HEK293 (cell line): Measurements from ENCODE around the gene RRP15.
A peak's percentile ranks its signal among the peaks of the same experiment; 100 is the strongest.

Experiments
- CTCF ChIA-PET: fragments of 350-600 bp; formaldehyde crosslinking; extraction: SDS; loops from one replicate; lab custom pipeline; 2021; ENCODE audit warnings: antibody characterized with exemption; lab: Yijun Ruan, JAX
- POLR2A ChIA-PET: fragments of 300-600 bp; formaldehyde crosslinking; extraction: SDS; loops from one replicate; lab custom pipeline; 2020; ENCODE audit warnings: antibody characterized with exemption, inconsistent platforms; lab: Yijun Ruan, JAX
- H3K27ac ChIP-seq: fragments of 200-500 bp; sonication (Bioruptor generic); 2 replicates; pipeline ENCODE4 v1.5.1; 2014; ENCODE audit warnings: low read depth, low read length, control low read depth, inconsistent platforms; ENCODE audit errors: extremely low read depth
- H3K36me3 ChIP-seq, 2 experiments: fragments of 200-500 bp in 1 of 2; sonication (Bioruptor generic) in 1 of 2; 1 replicate in 1 of 2; 2 replicates in 1 of 2; pipeline ENCODE4 v1.5.1; 2014 to 2017; ENCODE audit warnings: inconsistent platforms in 2 of 2, low read length in 2 of 2; ENCODE audit not compliant: control insufficient read depth in 2 of 2, insufficient read depth in 1 of 2
- H3K4me1 ChIP-seq: fragments of 200-500 bp; sonication (Bioruptor generic); 2 replicates; pipeline ENCODE4 v1.5.1; 2014; ENCODE audit warnings: mild to moderate bottlenecking, low read length, inconsistent platforms; ENCODE audit not compliant: control insufficient read depth, insufficient read depth
- H3K4me3 ChIP-seq: 2 replicates; pipeline ENCODE4 v1.5.1; 2011; ENCODE audit warnings: low read depth, mild to moderate bottlenecking, control low read depth, low read length, moderate library complexity
- H3K9me3 ChIP-seq: fragments of 200-500 bp; sonication (Bioruptor generic); 2 replicates; pipeline ENCODE4 v1.5.1; 2014; ENCODE audit warnings: low read depth, low read length, inconsistent platforms; ENCODE audit not compliant: control insufficient read depth, insufficient read depth
- CTCF ChIP-seq: fragments of 450-650 bp; formaldehyde crosslinking; IDR thresholded peaks from 2 replicates; pipeline ENCODE4 v1.5.1; 2016; ENCODE audit warnings: missing biosample characterization, missing genetic modification characterization
- EGR2 ChIP-seq: fragments of 450-650 bp; formaldehyde crosslinking; IDR thresholded peaks from 2 replicates; pipeline ENCODE4 v1.5.1; 2016; ENCODE audit warnings: low read depth, missing biosample characterization, missing genetic modification characterization
- GLI2 ChIP-seq: fragments of 450-650 bp; formaldehyde crosslinking; IDR thresholded peaks from 2 replicates; pipeline ENCODE4; 2017; ENCODE audit warnings: missing biosample characterization, missing genetic modification characterization, low read depth, borderline replicate concordance
- KLF10 ChIP-seq: fragments of 450-650 bp; IDR thresholded peaks from 2 replicates; pipeline ENCODE4 v1.5.1; 2018; ENCODE audit warnings: missing biosample characterization, mild to moderate bottlenecking, missing genetic modification characterization
- KLF7 ChIP-seq: fragments of 450-650 bp; formaldehyde crosslinking; IDR thresholded peaks from 2 replicates; pipeline ENCODE4 v1.5.1; 2016; ENCODE audit warnings: missing biosample characterization, missing genetic modification characterization, borderline replicate concordance
- MZF1 ChIP-seq: fragments of 450-650 bp; formaldehyde crosslinking; IDR thresholded peaks from 2 replicates; pipeline ENCODE4 v1.5.1; 2017; ENCODE audit warnings: missing biosample characterization, missing genetic modification characterization, borderline replicate concordance
- OVOL3 ChIP-seq: fragments of 450-650 bp; formaldehyde crosslinking; IDR thresholded peaks from 2 replicates; pipeline ENCODE4 v1.5.1; 2016; ENCODE audit warnings: missing biosample characterization, missing genetic modification characterization
- ZFHX2 ChIP-seq: fragments of 450-650 bp; formaldehyde crosslinking; conservative IDR thresholded peaks from 2 replicates; pipeline ENCODE4 v1.5.1; 2016; ENCODE audit warnings: missing biosample characterization, missing genetic modification characterization
- ZFP69B ChIP-seq: fragments of 450-650 bp; formaldehyde crosslinking; IDR thresholded peaks from 2 replicates; pipeline ENCODE4 v1.5.1; 2016; ENCODE audit warnings: missing biosample characterization, missing genetic modification characterization
- ZIC2 ChIP-seq: fragments of 450-650 bp; formaldehyde crosslinking; IDR thresholded peaks from 2 replicates; pipeline ENCODE4 v1.5.1; 2016; ENCODE audit warnings: missing biosample characterization, missing genetic modification characterization
- ZNF10 ChIP-seq: fragments of 450-650 bp; formaldehyde crosslinking; IDR thresholded peaks from 2 replicates; pipeline ENCODE4 v1.5.1; 2017; ENCODE audit warnings: missing biosample characterization, missing genetic modification characterization
- ZNF112 ChIP-seq: fragments of 450-650 bp; formaldehyde crosslinking; IDR thresholded peaks from 2 replicates; pipeline ENCODE4 v1.5.0; 2017; ENCODE audit warnings: missing biosample characterization, missing genetic modification characterization
- ZNF292 ChIP-seq: fragments of 450-650 bp; formaldehyde crosslinking; IDR thresholded peaks from 2 replicates; pipeline ENCODE4 v1.5.1; 2016; ENCODE audit warnings: low read depth, missing biosample characterization, missing genetic modification characterization, borderline replicate concordance
- ZNF394 ChIP-seq: fragments of 450-650 bp; formaldehyde crosslinking; IDR thresholded peaks from 2 replicates; pipeline ENCODE4 v1.5.1; 2016; ENCODE audit warnings: missing biosample characterization, missing genetic modification characterization, mild to moderate bottlenecking, moderate library complexity, borderline replicate concordance
- ZNF623 ChIP-seq: fragments of 450-650 bp; formaldehyde crosslinking; IDR thresholded peaks from 2 replicates; pipeline ENCODE4 v1.5.1; 2016; ENCODE audit warnings: missing biosample characterization, missing genetic modification characterization
- ZNF654 ChIP-seq: fragments of 450-650 bp; formaldehyde crosslinking; IDR thresholded peaks from 2 replicates; pipeline ENCODE4 v1.5.1; 2016; ENCODE audit warnings: low read depth, missing biosample characterization, missing genetic modification characterization
- ZNF658 ChIP-seq: fragments of 450-650 bp; formaldehyde crosslinking; IDR thresholded peaks from 2 replicates; pipeline ENCODE4; 2016; ENCODE audit warnings: missing biosample characterization, missing genetic modification characterization
- ZNF660 ChIP-seq: fragments of 450-650 bp; IDR thresholded peaks from 2 replicates; pipeline ENCODE4 v1.5.1; 2018; ENCODE audit warnings: missing biosample characterization, mild to moderate bottlenecking, missing genetic modification characterization
- ZNF76 ChIP-seq: fragments of 450-650 bp; formaldehyde crosslinking; IDR thresholded peaks from 2 replicates; pipeline ENCODE4; 2016; ENCODE audit warnings: low read depth, missing biosample characterization, missing genetic modification characterization, borderline replicate concordance
- ZNF843 ChIP-seq: fragments of 450-650 bp; formaldehyde crosslinking; IDR thresholded peaks from 2 replicates; pipeline ENCODE4 v1.5.1; 2016; ENCODE audit warnings: missing biosample characterization, missing genetic modification characterization
- ZSCAN16 ChIP-seq: fragments of 450-650 bp; formaldehyde crosslinking; IDR thresholded peaks from 2 replicates; pipeline ENCODE4 v1.5.1; 2016; ENCODE audit warnings: missing biosample characterization, missing genetic modification characterization
- TF ChIP-seq, protein P1 (sequence below): fragments of 450-650 bp; IDR thresholded peaks from 2 replicates; pipeline ENCODE4 v1.5.1; 2018; ENCODE audit warnings: missing biosample characterization, mild to moderate bottlenecking, missing genetic modification characterization
- TF ChIP-seq, protein P2 (sequence below): fragments of 450-650 bp; formaldehyde crosslinking; IDR thresholded peaks from 2 replicates; pipeline ENCODE4 v1.5.1; 2017; ENCODE audit warnings: missing biosample characterization, missing genetic modification characterization

RRP15 gene

DNA sequence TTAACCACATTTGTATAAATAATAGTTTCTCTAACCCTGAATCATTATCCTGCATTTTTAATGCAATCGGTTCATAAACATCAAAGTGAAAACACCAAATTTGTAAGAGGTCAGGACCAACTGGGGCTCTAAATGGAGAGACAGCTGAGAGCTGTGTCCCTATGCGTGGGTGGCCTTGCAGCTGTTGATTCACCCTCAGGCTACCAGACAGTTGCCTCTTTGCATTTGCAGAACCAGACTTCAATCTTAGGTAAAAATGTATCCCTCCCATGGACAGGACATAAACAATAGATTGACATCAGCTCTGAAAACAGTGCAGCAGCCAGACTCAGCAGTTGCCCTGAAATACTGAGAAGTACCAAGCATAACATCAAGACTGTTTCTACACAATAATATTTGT lies 51.2 kb downstream of the RRP15 start:
- Histone ChIP-seq H3K4me3 (no peak overlapping the region), H3K4me1 (no peaks in the 10 kb centered on the region), H3K27ac (no peak overlapping the region), H3K36me3 (no peaks in the 10 kb centered on the region; a peak in 1 of 3 replicates), H3K9me3 (no peaks in the 10 kb centered on the region)
- POLR2A ChIA-PET, result interaction anchor here (0.6 to 0.9 kb wide), 2 partner anchors 10 to 612 kb away, joined by 3 to 4 read pairs; no protein-coding TSS in a partner anchor
- CTCF ChIA-PET, result interaction anchor here (0.5 kb wide), 1 partner anchor 312 kb away, joined by 3 read pairs; no protein-coding TSS in a partner anchor
- TF ChIP-seq ZNF10 (tag by site-specific recombination) (no peak), ZNF658 (tag by site-specific recombination) (no peak), ZFHX2 (tag by site-specific recombination) (peak; percentile 16; the same call in 1 of the 2 replicates), ZIC2 (tag by site-specific recombination) (no peak), KLF10 (no peak), ZSCAN16 (tag by site-specific recombination) (no peak)

GRCh38 chr1:218339267-218339831 lies 54.3 kb downstream of the RRP15 start:
- TF ChIP-seq ZNF654 (tag by site-specific recombination) (peak; percentile 30; the same call in 1 of the 2 replicates), ZNF292 (tag by site-specific recombination) (no peak), CTCF (tag by site-specific recombination) (0 out of 2 replicates have a peak, but pooled peaks have one; percentile 32)

GRCh38 chr1:218341325-218341724 lies 56.2 kb downstream of the RRP15 start:
- Histone ChIP-seq H3K9me3 (no peaks in the 10 kb centered on the region), H3K4me3 (no peak overlapping the region), H3K4me1 (no peaks in the 10 kb centered on the region), H3K36me3 (no peaks in the 10 kb centered on the region), H3K27ac (no peak overlapping the region)
- TF ChIP-seq GLI2 (tag by site-specific recombination) (no peak), ZNF843 (no peak)
- ChIA-PET CTCF (interaction anchor here (0.6 to 3.3 kb wide), 7 partner anchors 14 to 726 kb away, joined by 3 to 7 read pairs (median 3); no protein-coding TSS in a partner anchor), POLR2A (no interaction called here)

More at GRCh38 chr1:218339267-218339831, 54.3 kb downstream of the RRP15 start:
- Histone ChIP-seq H3K4me3 (no peak overlapping the region), H3K36me3 (no peaks in the 10 kb centered on the region), H3K9me3 (no peaks in the 10 kb centered on the region), H3K4me1 (no peaks in the 10 kb centered on the region), H3K27ac (no peak overlapping the region)
- ChIA-PET CTCF (interaction anchor here (0.7 to 1.7 kb wide), 15 partner anchors 10 to 1473 kb away, joined by 3 to 9 read pairs (median 4); no protein-coding TSS in a partner anchor), POLR2A (no interaction called here)

GRCh38 chr1:218342091-218342490 lies 57.0 kb downstream of the RRP15 start:
- ChIA-PET CTCF (interaction anchor here (0.6 to 3.3 kb wide), 6 partner anchors 13 to 725 kb away, joined by 3 to 7 read pairs (median 3); no protein-coding TSS in a partner anchor), POLR2A (no interaction called here)
- H3K36me3 ChIP-seq, result no peaks in the 10 kb centered on the region
- H3K4me3 ChIP-seq, result no peak overlapping the region
- H3K9me3 ChIP-seq, result no peaks in the 10 kb centered on the region
- no peak overlapping the region for H3K27ac ChIP-seq
- no peaks in the 10 kb centered on the region for H3K4me1 ChIP-seq
- TF ChIP-seq, protein P1, sequence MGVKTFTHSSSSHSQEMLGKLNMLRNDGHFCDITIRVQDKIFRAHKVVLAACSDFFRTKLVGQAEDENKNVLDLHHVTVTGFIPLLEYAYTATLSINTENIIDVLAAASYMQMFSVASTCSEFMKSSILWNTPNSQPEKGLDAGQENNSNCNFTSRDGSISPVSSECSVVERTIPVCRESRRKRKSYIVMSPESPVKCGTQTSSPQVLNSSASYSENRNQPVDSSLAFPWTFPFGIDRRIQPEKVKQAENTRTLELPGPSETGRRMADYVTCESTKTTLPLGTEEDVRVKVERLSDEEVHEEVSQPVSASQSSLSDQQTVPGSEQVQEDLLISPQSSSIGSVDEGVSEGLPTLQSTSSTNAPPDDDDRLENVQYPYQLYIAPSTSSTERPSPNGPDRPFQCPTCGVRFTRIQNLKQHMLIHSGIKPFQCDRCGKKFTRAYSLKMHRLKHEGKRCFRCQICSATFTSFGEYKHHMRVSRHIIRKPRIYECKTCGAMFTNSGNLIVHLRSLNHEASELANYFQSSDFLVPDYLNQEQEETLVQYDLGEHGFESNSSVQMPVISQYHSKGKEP (tag by site-specific recombination), result no peak
- TF ChIP-seq ZNF623 (tag by site-specific recombination), result no peak
- no peak for TF ChIP-seq ZNF660 (tag by site-specific recombination)
- TF ChIP-seq KLF7, result no peak
- no peak for TF ChIP-seq ZNF394 (tag by site-specific recombination)
- no peak for TF ChIP-seq ZNF112
- TF ChIP-seq ZNF76 (tag by site-specific recombination), result no peak
- TF ChIP-seq, protein P2, sequence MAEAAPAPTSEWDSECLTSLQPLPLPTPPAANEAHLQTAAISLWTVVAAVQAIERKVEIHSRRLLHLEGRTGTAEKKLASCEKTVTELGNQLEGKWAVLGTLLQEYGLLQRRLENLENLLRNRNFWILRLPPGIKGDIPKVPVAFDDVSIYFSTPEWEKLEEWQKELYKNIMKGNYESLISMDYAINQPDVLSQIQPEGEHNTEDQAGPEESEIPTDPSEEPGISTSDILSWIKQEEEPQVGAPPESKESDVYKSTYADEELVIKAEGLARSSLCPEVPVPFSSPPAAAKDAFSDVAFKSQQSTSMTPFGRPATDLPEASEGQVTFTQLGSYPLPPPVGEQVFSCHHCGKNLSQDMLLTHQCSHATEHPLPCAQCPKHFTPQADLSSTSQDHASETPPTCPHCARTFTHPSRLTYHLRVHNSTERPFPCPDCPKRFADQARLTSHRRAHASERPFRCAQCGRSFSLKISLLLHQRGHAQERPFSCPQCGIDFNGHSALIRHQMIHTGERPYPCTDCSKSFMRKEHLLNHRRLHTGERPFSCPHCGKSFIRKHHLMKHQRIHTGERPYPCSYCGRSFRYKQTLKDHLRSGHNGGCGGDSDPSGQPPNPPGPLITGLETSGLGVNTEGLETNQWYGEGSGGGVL, result no peak
- no peak for TF ChIP-seq MZF1
- no peak for TF ChIP-seq ZFP69B (tag by site-specific recombination)
- no peak for TF ChIP-seq EGR2 (tag by site-specific recombination)
- no peak for TF ChIP-seq OVOL3
